Cardiac fibroblast (primary cell): Measurements from ENCODE around the gene COPS7A.

Experiments
- DNase-seq, 2 donors: peaks; one replicate each; pipeline versions ENCODE4 v3.0.0 to v3.0.0-alpha.2; 2010; ENCODE audit warnings: low read depth in 2 of 2
- H3K4me3 ChIP-seq, 2 donors: replicated peaks in 1 of 2; 1 replicate in 1 of 2; 2 replicates in 1 of 2; pipeline ENCODE4 v1.5.1; 2011; ENCODE audit warnings: low read depth in 2 of 2, low read length in 2 of 2, mild to moderate bottlenecking in 2 of 2, moderate library complexity in 1 of 2
- CTCF ChIP-seq: IDR thresholded peaks from one replicate; pipeline ENCODE4 v1.5.1; 2011; ENCODE audit warnings: low read depth, mild to moderate bottlenecking, low read length, inconsistent platforms

Gene COPS7A

DNA sequence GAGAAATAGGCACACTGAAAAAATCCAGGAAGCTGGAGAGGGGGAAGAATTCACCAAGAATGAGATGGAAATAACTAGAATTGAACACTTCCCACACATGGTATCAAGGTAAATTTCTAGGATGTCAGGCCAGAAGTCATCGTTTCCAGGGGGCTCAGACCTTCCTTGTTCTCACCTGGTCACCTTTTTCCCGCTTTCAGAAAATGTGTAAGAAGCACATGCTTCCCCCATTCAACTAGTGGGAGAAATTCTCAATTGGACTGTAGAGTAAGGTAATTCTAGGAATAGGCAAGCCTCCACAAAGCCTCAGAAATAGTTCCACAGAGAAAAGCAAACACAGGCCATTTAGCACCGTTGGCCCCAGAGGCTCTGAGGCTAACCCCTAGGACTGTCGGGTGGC, 39.5 kb downstream of the COPS7A start:
- no peak for DNase-seq
- TF ChIP-seq CTCF: no peak
- H3K4me3 ChIP-seq: no peak overlapping the region

DNA sequence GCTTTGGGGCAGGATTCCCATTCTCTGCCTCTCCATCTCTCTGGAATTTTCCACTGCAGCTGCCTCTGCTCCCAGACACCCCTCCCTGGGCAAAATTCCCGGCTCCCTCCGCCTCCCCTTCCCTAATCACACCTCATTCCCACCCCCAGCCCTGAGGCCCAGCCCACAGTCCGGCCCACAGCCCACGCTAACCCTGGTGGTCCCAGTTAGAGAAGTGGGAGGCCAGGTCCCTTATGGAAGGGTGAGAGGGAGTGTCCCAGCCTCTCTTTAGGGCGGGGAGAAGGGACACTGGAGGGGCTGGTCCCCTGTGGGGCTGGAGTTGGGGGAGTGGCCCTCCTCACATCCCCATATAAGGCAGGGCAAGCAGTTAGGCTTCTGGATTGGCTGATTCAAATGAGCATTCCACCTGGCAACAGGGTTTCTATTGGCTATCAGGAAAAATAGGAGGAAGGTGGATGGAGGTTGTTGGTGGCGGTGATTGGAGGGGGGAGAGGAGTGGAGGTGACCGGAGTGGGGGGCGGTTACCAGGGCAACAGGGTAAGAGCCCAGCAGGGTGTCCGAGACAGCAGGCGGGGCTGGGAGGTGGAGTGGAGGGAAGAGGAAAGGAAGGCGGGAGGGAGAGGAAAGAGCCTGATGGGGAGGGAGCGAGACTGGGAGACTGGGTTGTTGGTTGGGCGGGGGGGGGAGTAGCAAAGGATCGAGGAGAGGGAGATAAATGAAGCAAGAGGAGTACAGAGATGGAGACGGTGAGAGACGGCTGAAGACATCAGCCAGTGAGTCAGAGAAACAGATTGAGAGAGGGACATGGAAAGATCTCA, 40.4 kb downstream of the COPS7A start:
- peak overlapping the region; percentile 8 to 27 for H3K4me3 ChIP-seq

DNA sequence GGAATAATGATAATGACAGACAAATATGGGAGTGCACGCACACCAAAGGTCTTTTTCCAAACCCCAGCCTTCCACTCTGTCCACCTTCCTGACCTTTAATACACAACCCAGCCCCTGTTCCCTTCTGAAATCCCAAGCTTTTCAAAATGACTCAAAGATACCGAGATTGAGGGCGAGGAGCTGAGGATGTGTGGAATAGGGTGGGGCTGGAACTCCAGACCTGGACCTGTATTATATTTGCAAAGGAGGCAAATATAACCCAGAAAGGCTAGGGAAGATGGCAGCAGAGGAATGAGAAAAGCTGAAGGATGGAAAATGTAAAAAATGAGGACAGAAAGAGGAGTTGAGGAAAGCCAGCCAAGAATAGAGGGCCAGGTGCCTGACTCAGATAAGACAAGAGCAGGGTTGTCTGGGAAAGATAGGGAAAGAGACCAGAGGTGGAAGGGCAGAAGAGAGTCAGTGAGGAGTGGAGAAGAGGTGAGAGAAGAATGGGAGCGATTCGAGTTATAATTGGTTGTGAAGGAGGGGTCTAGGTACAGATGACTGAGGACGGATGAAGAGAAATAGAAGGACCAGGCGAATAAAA, 41.3 kb downstream of the COPS7A start:
- peak overlapping the region; percentile 90 to 91 for H3K4me3 ChIP-seq
- TF ChIP-seq CTCF: no peak
- DNase-seq: no peak

More for the DNA sequence above, 40.4 kb downstream of the COPS7A start:
- no peak for TF ChIP-seq CTCF
- peak; percentile 99 for DNase-seq

DNA sequence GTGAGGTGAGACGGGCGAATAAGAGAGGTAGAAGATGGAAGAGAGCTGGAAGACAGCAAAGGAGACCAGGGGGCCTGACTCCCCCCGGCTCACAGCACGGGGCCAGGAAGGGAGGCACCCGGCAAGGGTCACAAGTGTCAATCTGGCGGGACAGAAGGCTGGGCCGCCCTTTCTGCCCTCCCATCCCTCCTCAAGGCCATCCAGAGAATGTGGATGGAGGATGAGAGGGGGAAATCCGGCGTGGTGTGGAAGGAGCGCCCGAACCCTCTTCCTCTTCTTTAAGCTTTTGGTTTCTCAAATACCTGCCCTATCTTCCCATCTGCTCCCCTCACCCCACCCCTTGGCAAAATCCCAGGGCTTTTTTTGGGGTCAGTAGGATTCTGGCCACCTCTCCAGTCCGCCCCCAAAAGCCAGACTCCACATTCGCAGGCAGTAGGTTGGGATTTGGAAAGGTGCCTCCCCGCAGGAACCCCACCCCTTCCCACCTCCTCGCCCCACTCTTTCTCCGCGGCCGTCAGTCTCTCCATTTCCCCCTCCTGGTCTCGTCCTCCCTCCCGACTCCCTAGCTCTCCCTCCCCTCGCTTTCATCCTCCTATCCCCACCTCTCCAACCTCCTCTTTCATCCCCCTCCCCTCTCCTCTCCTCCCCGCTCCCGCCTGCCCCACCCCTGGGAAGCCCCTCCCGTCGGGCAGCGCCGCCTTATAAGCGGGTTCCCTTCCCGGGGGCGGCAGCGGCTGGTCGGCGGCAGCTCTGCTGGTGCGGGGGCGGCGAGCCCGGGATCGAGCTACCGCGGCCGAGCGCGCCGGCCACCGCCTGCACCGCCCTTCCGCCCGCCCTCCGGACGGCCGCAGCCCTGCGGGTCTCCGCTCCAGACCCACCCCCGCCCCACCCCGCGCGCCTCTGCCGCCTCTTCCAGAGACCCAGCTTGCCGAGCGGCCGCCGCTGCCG, 42.1 kb downstream of the COPS7A start, which contains the start of gene PTMS:
PTMS (plus strand) TSS at position 730 of the 948 bp plus-strand sequence. CDS start 343 bp downstream, outside the sequence.
- peak within 1 kb of the TSS; percentile 90 to 91 for H3K4me3 ChIP-seq
- no peak for TF ChIP-seq CTCF
- peak; percentile 91 to 98 for DNase-seq

- TF ChIP-seq CTCF: peak; percentile 33
- H3K4me3 ChIP-seq: peak overlapping the region; percentile 90 to 91
- DNase-seq: peak; percentile 62 to 74
Observed at GRCh38 chr12:6766651-6767349, 43.0 kb downstream of the COPS7A start.
